Bronchial epithelial cell (primary cell): ENCODE measurements around the gene CDH22. TPM values are rescaled to one million over a fixed set of nuclear protein-coding genes. Genes with fewer than 3 reads are reported as not detected.

Experiments used
- DNase-seq: peaks from one replicate; pipeline ENCODE4 v3.0.0-alpha.2; 2010; ENCODE audit warnings: low read depth
- FAIRE-seq: peaks from 2 replicates; lab custom pipeline; 2011; peaks lifted over from hg19 to GRCh38; lab: Jason Lieb, UNC
- H3K27me3 ChIP-seq: 2 replicates; pipeline ENCODE4 v1.5.1; 2011; ENCODE audit warnings: low read length; ENCODE audit not compliant: control insufficient read depth, insufficient read depth
- H3K36me3 ChIP-seq: 2 replicates; pipeline ENCODE4 v1.5.1; 2011; ENCODE audit warnings: low read length; ENCODE audit not compliant: control insufficient read depth, insufficient read depth
- H3K4me3 ChIP-seq: 2 replicates; pipeline ENCODE4 v1.5.1; 2011; ENCODE audit warnings: mild to moderate bottlenecking, low read depth, low read length, control low read depth
- CTCF ChIP-seq: IDR thresholded peaks from 2 replicates; pipeline ENCODE4 v1.5.1; 2011; ENCODE audit warnings: mild to moderate bottlenecking, moderate library complexity, low read length, control low read depth, inconsistent platforms; ENCODE audit not compliant: insufficient read depth, severe bottlenecking
- total RNA-seq: library from RNA; depleted of rRNA; stranded (reverse); fragments of >200 nt; gene quantifications from 2 replicates; pipeline ENCODE4 v1.2.1, GENCODE V29; 2014

The CDH22 gene
- total RNA-seq, 1 donor from 2014 or later, result not detected

GRCh38 chr20:46139266-46139889, 168.9 kb downstream of the CDH22 start:
- peaks cover 9% of the 10 kb centered on the region for H3K27me3 ChIP-seq
- peak; percentile 13 for FAIRE-seq

DNA sequence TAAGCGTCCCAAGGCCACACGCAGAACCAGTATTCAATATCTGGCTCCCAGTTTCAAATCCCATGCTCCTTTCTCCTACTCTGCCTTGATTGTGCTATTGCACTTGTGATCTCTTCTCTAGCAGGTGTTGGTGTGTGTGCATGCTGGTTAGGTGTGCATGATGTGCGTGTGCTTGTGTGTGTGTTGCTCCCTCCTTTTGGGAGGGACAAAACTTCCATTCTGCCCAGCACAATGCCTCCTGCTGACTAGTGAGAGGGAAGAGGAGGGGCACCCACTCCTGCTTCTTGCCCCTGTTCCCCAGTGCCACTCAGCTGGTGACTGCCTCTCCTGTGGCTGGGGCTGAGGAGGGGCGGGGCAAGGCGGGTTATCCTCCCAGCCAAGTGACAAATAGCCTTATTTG, 170.5 kb downstream of the CDH22 start:
- no peak for FAIRE-seq
- Histone ChIP-seq H3K4me3 (no peak overlapping the region), H3K36me3 (no peaks in the 10 kb centered on the region), H3K27me3 (peaks cover 9% of the 10 kb centered on the region)
- no peak for TF ChIP-seq CTCF
- no peak for DNase-seq

More at GRCh38 chr20:46139266-46139889, 168.9 kb downstream of the CDH22 start:
- Histone ChIP-seq H3K36me3 (no peaks in the 10 kb centered on the region), H3K4me3 (no peak overlapping the region)
- no peak for TF ChIP-seq CTCF
- no peak for DNase-seq

GRCh38 chr20:46135856-46136633, 172.3 kb downstream of the CDH22 start:
- no peak for FAIRE-seq
- no peak overlapping the region for H3K4me3 ChIP-seq
- H3K27me3 ChIP-seq, result peaks cover 3% of the 10 kb centered on the region

GRCh38 chr20:46134716-46135115, 173.6 kb downstream of the CDH22 start:
- TF ChIP-seq CTCF, result no peak
- H3K27me3 ChIP-seq, result peaks cover 7% of the 10 kb centered on the region
- H3K36me3 ChIP-seq, result no peaks in the 10 kb centered on the region
- H3K4me3 ChIP-seq, result no peak overlapping the region
- FAIRE-seq (no peak), DNase-seq (no peak)

More at GRCh38 chr20:46135856-46136633, 172.3 kb downstream of the CDH22 start:
- no peak for TF ChIP-seq CTCF
- DNase-seq, result no peak
- no peaks in the 10 kb centered on the region for H3K36me3 ChIP-seq

- peaks cover 7% of the 10 kb centered on the region for H3K27me3 ChIP-seq
- FAIRE-seq (no peak), DNase-seq (no peak)
Measured at GRCh38 chr20:46133886-46134654, 174.2 kb downstream of the CDH22 start.

More at GRCh38 chr20:46133886-46134654, 174.2 kb downstream of the CDH22 start:
- Histone ChIP-seq H3K36me3 (no peaks in the 10 kb centered on the region), H3K4me3 (no peak overlapping the region)
- TF ChIP-seq CTCF, result no peak
